Heart left ventricle (tissue), 16 donors: ENCODE results near the gene CD4. TPM values are rescaled to one million over a fixed set of nuclear protein-coding genes. Genes with fewer than 3 reads are reported as not detected.

Source experiments
- ATAC-seq, 4 donors: fragments of 200-7000 bp; cut with Tn5 transposase; one replicate each; pipeline ENCODE4 v1.9.1; 2020 to 2022; ENCODE audit warnings: moderate library complexity in 4 of 4, mild to moderate bottlenecking in 3 of 4, moderate number of reproducible peaks in 1 of 4
- DNase-seq, 5 donors: peaks; one replicate each; pipeline ENCODE4 v3.0.0-alpha.2; 2020
- H3K27ac ChIP-seq, 12 donors: fragments of 200-600 bp; sonication (generic) in 4 of 12; one replicate each; pipeline versions ENCODE4 v1.5.0 to v1.8.0; 2016 to 2022; ENCODE audit warnings: mild to moderate bottlenecking in 2 of 12
- H3K27me3 ChIP-seq, 9 donors: fragments of 200-600 bp; sonication (generic) in 2 of 9; one replicate each; pipeline versions ENCODE4 v1.5.1 to v1.8.0; 2016 to 2022; ENCODE audit warnings: mild to moderate bottlenecking in 3 of 9
- H3K36me3 ChIP-seq, 9 donors: fragments of 200-600 bp; sonication (generic) in 2 of 9; one replicate each; pipeline versions ENCODE4 v1.5.0 to v1.8.0; 2018 to 2022; ENCODE audit warnings: mild to moderate bottlenecking in 2 of 9
- H3K4me1 ChIP-seq, 12 donors: fragments of 200-600 bp; sonication (generic) in 4 of 12; one replicate each; pipeline versions ENCODE4 v1.5.0 to v1.8.0; 2016 to 2022; ENCODE audit warnings: mild to moderate bottlenecking in 3 of 12
- H3K4me3 ChIP-seq, 12 donors: fragments of 200-600 bp; sonication (generic) in 4 of 12; one replicate each; pipeline versions ENCODE4 v1.5.0 to v1.8.0; 2017 to 2022; ENCODE audit warnings: mild to moderate bottlenecking in 9 of 12, moderate library complexity in 4 of 12
- H3K9me3 ChIP-seq, 12 donors: fragments of 200-600 bp; sonication (generic) in 4 of 12; one replicate each; pipeline versions ENCODE4 v1.5.0 to v1.8.0; 2016 to 2022; ENCODE audit warnings: mild to moderate bottlenecking in 1 of 12
- POLR2A ChIP-seq, 2 donors: fragments of 450-650 bp; IDR thresholded peaks; one replicate each; pipeline ENCODE4 v1.6.1; 2017; ENCODE audit warnings: antibody characterized with exemption in 2 of 2, mild to moderate bottlenecking in 2 of 2, moderate library complexity in 2 of 2
- WGBS, 4 donors: extraction: QIAGEN DNeasy Blood & Tissue Kit in 2 of 4; methylation state at CpG; one replicate each; pipeline versions ENCODE4 v1.1.5 to v1.1.7; 2013 to 2018; 5-methylcytosine and 5-hydroxymethylcytosine counted together
- intact Hi-C, 10 donors: fragments of 100-400 bp; cut with DNase I; formaldehyde crosslinking; loops; one replicate each; pipeline versions ENCODE4 v1.11.1 to v1.14.2; 2022
- polyA plus RNA-seq, 2 donors: library from polyadenylated mRNA; stranded (reverse); fragments of 200-250 nt; gene quantifications; one replicate each; pipeline ENCODE4 v1.2.3, GENCODE V29; 2013
- total RNA-seq, 9 donors: library from RNA; depleted of rRNA in 2 of 9; stranded (reverse); fragments of >200 nt in 2 of 9; fragmentation: NEBNext Ultra II Directional in 3 of 9; extraction: Animal tissue kit (Norgen Biotek cat#: 25700) in 3 of 9; gene quantifications; one replicate each; pipeline versions ENCODE4 v1.1.0 to v1.2.4, GENCODE V29; 2016 to 2023
- TF ChIP-seq, protein P1 (sequence below), 12 donors: fragments of 200-600 bp; sonication (generic) in 4 of 12; IDR thresholded peaks; one replicate each; pipeline versions ENCODE4 v1.5.0 to v1.8.0; 2018 to 2022; ENCODE audit warnings: antibody characterized with exemption in 12 of 12, mild to moderate bottlenecking in 5 of 12
- donor health status: ischemic (EF 13 %, LVEDD 7.1; RV severe dilation, severe dysfunction).
- donor health status: healthy with polysubstance abuse.
- donor health status: DM: no; HTN: yes; CAD: no.
- donor health status: DM: no; HTN: no; CAD: no.
- donor health status: ischemic (EF 25% LVEDD 6.9; RV normal size, moderate dysfunction).
- donor health status: ischemic (EF 25% LVEDD 5.7; RV mildly dilated, moderate dysfunction).
- donor health status: healthy.
- donor health status: DM: yes; HTN: yes; CAD: no.
- donor health status: ischemic (EF 35%, LVEDD 5.7; RV mildly dilated, moderate dysfunction).
- donor health status: nonischemic (EF 11% LVEDD 7.7; RV severe dilation, severe dysfunction).
- donor health status: DM: yes; HTN: yes; CAD: no.
- donor health status: PGD.
- donor health status: ischemic (EF 29% LVEDD 5.4; RV normal size, mild dysfunction).
- donor health status: nonischemic (EF 23%, LVEDD 6.1; RV moderate dilation, normal function).

The CD4 gene
- total and polyA plus RNA-seq, 11 donors = 1.1 to 71.9 (median 4.6) TPM

DNA sequence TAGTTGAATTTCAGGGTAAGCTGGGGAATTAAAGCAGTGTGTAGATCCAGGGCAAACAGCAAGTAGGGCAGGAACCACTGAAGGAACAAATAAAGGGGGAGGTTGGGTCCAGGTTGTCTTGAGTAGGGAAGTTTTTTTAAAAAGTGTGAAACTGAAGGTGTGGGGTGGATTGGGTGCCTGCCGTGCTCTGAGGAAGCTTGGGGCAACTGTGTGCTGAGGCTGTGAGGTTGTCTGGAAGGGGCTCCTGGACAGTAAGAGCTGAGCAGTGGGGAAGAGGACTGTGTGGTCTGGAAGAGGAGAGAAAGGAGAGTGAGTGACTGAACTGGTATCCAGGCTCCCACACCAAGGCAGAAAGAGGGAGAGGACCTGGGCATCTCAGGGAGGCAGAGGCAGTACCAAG lies 21.4 kb downstream of the CD4 start:
- intact Hi-C loops = no loop called here
- peaks cover 0 to 13% (median 0%) of the 10 kb centered on the region in 12 donors for H3K4me1 ChIP-seq
- H3K27me3 ChIP-seq = no peaks in the 10 kb centered on the region
- no peak for DNase-seq
- no peaks in the 10 kb centered on the region for H3K9me3 ChIP-seq
- ATAC-seq = no peak
- H3K27ac ChIP-seq = no peak overlapping the region
- H3K36me3 ChIP-seq = peaks cover 0 to 10% (median 0%) of the 10 kb centered on the region in 9 donors
- TF ChIP-seq, protein P1, sequence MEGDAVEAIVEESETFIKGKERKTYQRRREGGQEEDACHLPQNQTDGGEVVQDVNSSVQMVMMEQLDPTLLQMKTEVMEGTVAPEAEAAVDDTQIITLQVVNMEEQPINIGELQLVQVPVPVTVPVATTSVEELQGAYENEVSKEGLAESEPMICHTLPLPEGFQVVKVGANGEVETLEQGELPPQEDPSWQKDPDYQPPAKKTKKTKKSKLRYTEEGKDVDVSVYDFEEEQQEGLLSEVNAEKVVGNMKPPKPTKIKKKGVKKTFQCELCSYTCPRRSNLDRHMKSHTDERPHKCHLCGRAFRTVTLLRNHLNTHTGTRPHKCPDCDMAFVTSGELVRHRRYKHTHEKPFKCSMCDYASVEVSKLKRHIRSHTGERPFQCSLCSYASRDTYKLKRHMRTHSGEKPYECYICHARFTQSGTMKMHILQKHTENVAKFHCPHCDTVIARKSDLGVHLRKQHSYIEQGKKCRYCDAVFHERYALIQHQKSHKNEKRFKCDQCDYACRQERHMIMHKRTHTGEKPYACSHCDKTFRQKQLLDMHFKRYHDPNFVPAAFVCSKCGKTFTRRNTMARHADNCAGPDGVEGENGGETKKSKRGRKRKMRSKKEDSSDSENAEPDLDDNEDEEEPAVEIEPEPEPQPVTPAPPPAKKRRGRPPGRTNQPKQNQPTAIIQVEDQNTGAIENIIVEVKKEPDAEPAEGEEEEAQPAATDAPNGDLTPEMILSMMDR (IDR thresholded peaks at IDR 0.05) = no peak
- no peak for TF ChIP-seq POLR2A (IDR thresholded peaks at IDR 0.05)
- no peak overlapping the region for H3K4me3 ChIP-seq
- WGBS, 4 donors = 85 to 89% (median 88%) methylated on average over 1 of the region's 1 CpG

DNA sequence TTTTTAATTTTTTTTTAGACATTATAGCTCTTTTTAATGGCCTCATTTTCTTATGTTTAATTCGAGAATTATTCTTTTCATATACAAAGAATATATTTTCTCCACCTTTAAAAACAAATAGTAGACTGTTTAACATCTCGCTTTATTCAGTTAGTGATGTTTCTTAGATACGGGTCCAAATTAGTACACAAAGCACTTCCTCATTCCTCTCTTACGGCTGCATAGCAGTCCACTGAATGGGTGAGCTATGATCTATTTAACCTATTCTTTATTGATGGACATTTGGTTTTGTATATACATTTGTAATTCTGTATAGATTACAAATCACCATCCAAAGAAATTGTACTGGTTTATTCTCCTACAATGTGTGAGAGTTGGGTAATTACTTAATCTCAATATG lies 24.0 kb downstream of the CD4 start:
- intact Hi-C loops = no loop called here
- no peak for ATAC-seq
- H3K9me3 ChIP-seq = no peaks in the 10 kb centered on the region
- H3K36me3 ChIP-seq = peaks cover 0 to 10% (median 0%) of the 10 kb centered on the region in 9 donors
- 68 to 79% (median 70%) methylated on average over 4 of the region's 4 CpGs for WGBS, 4 donors
- peaks cover 0 to 13% (median 0%) of the 10 kb centered on the region in 12 donors for H3K4me1 ChIP-seq
- DNase-seq = no peak
- TF ChIP-seq, protein P1 (IDR thresholded peaks at IDR 0.05) = no peak
- TF ChIP-seq POLR2A (IDR thresholded peaks at IDR 0.05) = no peak
- no peak overlapping the region for H3K27ac ChIP-seq
- H3K4me3 ChIP-seq = no peak overlapping the region
- H3K27me3 ChIP-seq = no peaks in the 10 kb centered on the region

DNA sequence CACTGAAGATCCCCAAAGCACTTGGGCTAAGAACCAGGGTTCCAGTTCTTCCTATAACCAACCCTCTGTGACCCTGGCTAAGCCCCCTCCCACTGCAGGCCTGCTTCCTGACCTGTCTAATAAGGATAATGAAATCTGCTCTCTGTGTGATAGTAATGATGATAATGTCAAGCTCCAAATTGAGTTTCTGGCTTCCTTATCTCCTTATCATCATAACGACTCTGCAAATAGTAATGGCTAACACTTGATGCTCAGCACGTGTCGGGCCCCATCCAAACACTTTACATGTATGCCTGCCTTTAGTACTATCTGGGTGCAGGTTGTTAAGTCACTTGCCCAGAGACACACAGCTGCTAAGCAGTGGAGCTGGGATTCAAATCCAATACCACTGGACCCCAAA lies 27.3 kb downstream of the CD4 start:
- ATAC-seq (no peak), DNase-seq (peak in 1 of 5 donors; percentile 8)
- H3K27me3 ChIP-seq = no peaks in the 10 kb centered on the region
- H3K27ac ChIP-seq = no peak overlapping the region
- H3K36me3 ChIP-seq = peaks cover 0 to 16% (median 0%) of the 10 kb centered on the region in 9 donors
- H3K4me3 ChIP-seq = no peak overlapping the region
- 60 to 70% (median 64%) methylated on average over 3 of the region's 3 CpGs for WGBS, 4 donors
- H3K4me1 ChIP-seq = peaks cover 0 to 19% (median 5%) of the 10 kb centered on the region in 12 donors
- no peaks in the 10 kb centered on the region for H3K9me3 ChIP-seq
- TF ChIP-seq, protein P1 (IDR thresholded peaks at IDR 0.05) = no peak
- no peak for TF ChIP-seq POLR2A (IDR thresholded peaks at IDR 0.05)
- intact Hi-C loops = no loop called here

DNA sequence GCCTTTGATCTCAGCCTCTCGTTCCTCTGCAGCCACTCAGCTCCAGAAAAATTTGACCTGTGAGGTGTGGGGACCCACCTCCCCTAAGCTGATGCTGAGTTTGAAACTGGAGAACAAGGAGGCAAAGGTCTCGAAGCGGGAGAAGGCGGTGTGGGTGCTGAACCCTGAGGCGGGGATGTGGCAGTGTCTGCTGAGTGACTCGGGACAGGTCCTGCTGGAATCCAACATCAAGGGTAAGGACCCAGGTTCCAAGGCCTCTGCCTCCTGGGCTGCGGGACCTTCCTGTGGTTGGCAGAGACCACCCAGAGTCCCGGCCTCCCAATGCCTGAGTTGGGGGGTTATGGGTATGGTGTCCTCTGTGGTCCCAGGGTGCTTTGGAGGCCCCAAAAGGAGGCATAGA lies 27.8 kb downstream of the CD4 start:
- DNase-seq (no peak), ATAC-seq (no peak)
- WGBS, 4 donors = 87 to 94% (median 93%) methylated on average over 8 of the region's 8 CpGs
- Histone ChIP-seq H3K36me3 (peaks cover 0 to 16% (median 0%) of the 10 kb centered on the region in 9 donors), H3K4me3 (no peak overlapping the region), H3K27ac (no peak overlapping the region), H3K27me3 (peaks cover 0 to 4% (median 0%) of the 10 kb centered on the region in 9 donors), H3K9me3 (no peaks in the 10 kb centered on the region), H3K4me1 (peaks cover 0 to 19% (median 9%) of the 10 kb centered on the region in 12 donors)
- TF ChIP-seq, protein P1 (IDR thresholded peaks at IDR 0.05) = no peak
- intact Hi-C loops = no loop called here
